ENCODE measurements around the gene EFNB2.

- TF ChIP-seq CTCF (IDR thresholded peaks at IDR 0.05) (no peak), POLR2A (IDR thresholded peaks at IDR 0.05) (no peak)
Observed at GRCh38 chr13:106505295-106505694, 30.2 kb downstream of the EFNB2 start.
